Hepatocyte (in vitro differentiated cells): ENCODE results near the gene MRPL53. TPM values are rescaled to one million over a fixed set of nuclear protein-coding genes. Genes with fewer than 3 reads are reported as not detected.

Experiments used
- DNase-seq: peaks from one replicate; pipeline ENCODE4 v3.0.0-alpha.2; 2016; ENCODE audit warnings: low spot score
- H2AFZ ChIP-seq: fragments of 200-600 bp; sonication (generic); 2 replicates; pipeline ENCODE4 v1.6.0; 2016; ENCODE audit warnings: antibody characterized with exemption, mild to moderate bottlenecking
- H3K27ac ChIP-seq: fragments of 200-600 bp; sonication (generic); 2 replicates; pipeline ENCODE4 v1.5.1; 2016; ENCODE audit warnings: mild to moderate bottlenecking
- H3K27me3 ChIP-seq: fragments of 200-600 bp; sonication (generic); 2 replicates; pipeline ENCODE4 v1.6.1; 2016
- H3K36me3 ChIP-seq: fragments of 200-600 bp; sonication (generic); replicated peaks from 2 replicates; pipeline ENCODE4 v1.5.1; 2016; ENCODE audit warnings: low read depth; ENCODE audit not compliant: insufficient read depth
- H3K4me1 ChIP-seq: fragments of 200-600 bp; sonication (generic); 2 replicates; pipeline ENCODE4 v1.5.1; 2016; ENCODE audit warnings: mild to moderate bottlenecking, moderate library complexity; ENCODE audit not compliant: insufficient read depth
- H3K4me2 ChIP-seq: fragments of 200-600 bp; sonication (generic); 2 replicates; pipeline ENCODE4 v1.6.0; 2016
- H3K4me3 ChIP-seq: fragments of 200-600 bp; sonication (generic); 2 replicates; pipeline ENCODE4 v1.5.1; 2016; ENCODE audit warnings: mild to moderate bottlenecking
- H3K79me2 ChIP-seq: fragments of 200-600 bp; sonication (generic); 2 replicates; pipeline ENCODE4 v1.6.0; 2017; ENCODE audit warnings: mild to moderate bottlenecking
- H3K9me2 ChIP-seq: fragments of 200-600 bp; sonication (generic); replicated peaks from 2 replicates; pipeline ENCODE4 v1.6.0; 2017; ENCODE audit warnings: mild to moderate bottlenecking; ENCODE audit not compliant: insufficient read depth
- H3K9me3 ChIP-seq: fragments of 200-600 bp; sonication (generic); 2 replicates; pipeline ENCODE4 v1.5.1; 2016; ENCODE audit warnings: low read depth, mild to moderate bottlenecking
- H4K20me1 ChIP-seq: fragments of 200-600 bp; sonication (generic); 2 replicates; pipeline ENCODE4 v1.6.0; 2016; ENCODE audit warnings: mild to moderate bottlenecking; ENCODE audit not compliant: insufficient read depth, poor library complexity, severe bottlenecking
- EZH2 ChIP-seq: fragments of 200-600 bp; sonication (generic); IDR thresholded peaks from 2 replicates; pipeline ENCODE4 v1.6.1; 2016; ENCODE audit warnings: antibody characterized with exemption, mild to moderate bottlenecking, borderline replicate concordance
- EZH2phosphoT487 ChIP-seq: fragments of 200-600 bp; sonication (generic); IDR thresholded peaks from one replicate; pipeline ENCODE4 v1.6.1; 2018; ENCODE audit warnings: antibody characterized with exemption, mild to moderate bottlenecking, low read depth, moderate library complexity; ENCODE audit not compliant: unreplicated experiment, severe bottlenecking
- WGBS: methylation state at CpG from one replicate; pipeline ENCODE4 v1.1.6; 2016; ENCODE audit warnings: low lambda C conversion rate; ENCODE audit errors: missing lambda C conversion rate; 5-methylcytosine and 5-hydroxymethylcytosine counted together
- polyA plus RNA-seq: library from polyadenylated mRNA; unstranded; fragments of >200 nt; fragmentation: Nextera tagmentation; extraction: Ambion mirVana; gene quantifications from 2 replicates; pipeline ENCODE4 v1.2.1, GENCODE V29; 2016
- total RNA-seq: library from RNA; depleted of rRNA; stranded (reverse); fragments of >200 nt; gene quantifications from 2 replicates; pipeline ENCODE4 v1.2.3, GENCODE V29; 2014
- TF ChIP-seq, protein P1 (sequence below): fragments of 200-600 bp; sonication (generic); IDR thresholded peaks from 2 replicates; pipeline ENCODE4 v1.5.1; 2016; ENCODE audit warnings: antibody characterized with exemption, mild to moderate bottlenecking; ENCODE audit not compliant: poor library complexity

The MRPL53 gene
- total and polyA plus RNA-seq, 2 experiments from 2014 or later = 23.4 to 95.9 TPM

DNA sequence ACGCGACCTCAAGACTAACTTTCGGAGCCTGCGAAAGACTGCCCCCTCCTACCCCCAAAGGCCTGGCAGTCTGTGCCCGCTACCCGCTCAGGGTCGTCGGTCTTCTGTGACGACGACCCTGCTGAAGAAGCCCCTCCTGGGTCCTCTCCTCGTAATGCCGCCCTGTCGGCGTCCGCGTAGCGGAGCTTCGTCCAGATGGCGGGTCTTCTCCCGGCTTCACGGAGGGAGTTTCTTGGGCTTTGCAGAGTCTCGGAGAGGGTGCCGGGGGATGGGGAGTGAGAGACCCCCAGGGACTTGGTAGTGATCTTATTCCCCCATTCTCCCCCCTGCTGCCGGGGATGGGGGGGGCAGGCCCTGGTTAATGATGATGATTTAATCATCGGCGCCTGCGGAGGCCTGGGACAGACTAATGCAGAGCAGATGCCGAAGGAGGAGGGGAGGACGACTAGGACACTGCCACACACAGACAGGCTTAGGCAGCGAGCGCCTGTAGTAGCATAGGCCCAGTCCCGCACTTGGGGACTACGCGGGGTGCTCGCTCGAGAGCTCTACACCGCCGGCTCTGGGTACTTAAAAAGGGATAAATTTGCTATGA is 35.5 kb upstream of the MRPL53 start:
- H3K4me2 ChIP-seq = peak overlapping the region; percentile 93
- no peaks in the 10 kb centered on the region for H3K36me3 ChIP-seq
- no peaks in the 10 kb centered on the region for H4K20me1 ChIP-seq
- peak overlapping the region; percentile 98 for H2AFZ ChIP-seq
- WGBS = 3% methylated on average over 36 of the region's 38 CpGs
- no peaks in the 10 kb centered on the region for H3K9me3 ChIP-seq
- TF ChIP-seq, protein P1, sequence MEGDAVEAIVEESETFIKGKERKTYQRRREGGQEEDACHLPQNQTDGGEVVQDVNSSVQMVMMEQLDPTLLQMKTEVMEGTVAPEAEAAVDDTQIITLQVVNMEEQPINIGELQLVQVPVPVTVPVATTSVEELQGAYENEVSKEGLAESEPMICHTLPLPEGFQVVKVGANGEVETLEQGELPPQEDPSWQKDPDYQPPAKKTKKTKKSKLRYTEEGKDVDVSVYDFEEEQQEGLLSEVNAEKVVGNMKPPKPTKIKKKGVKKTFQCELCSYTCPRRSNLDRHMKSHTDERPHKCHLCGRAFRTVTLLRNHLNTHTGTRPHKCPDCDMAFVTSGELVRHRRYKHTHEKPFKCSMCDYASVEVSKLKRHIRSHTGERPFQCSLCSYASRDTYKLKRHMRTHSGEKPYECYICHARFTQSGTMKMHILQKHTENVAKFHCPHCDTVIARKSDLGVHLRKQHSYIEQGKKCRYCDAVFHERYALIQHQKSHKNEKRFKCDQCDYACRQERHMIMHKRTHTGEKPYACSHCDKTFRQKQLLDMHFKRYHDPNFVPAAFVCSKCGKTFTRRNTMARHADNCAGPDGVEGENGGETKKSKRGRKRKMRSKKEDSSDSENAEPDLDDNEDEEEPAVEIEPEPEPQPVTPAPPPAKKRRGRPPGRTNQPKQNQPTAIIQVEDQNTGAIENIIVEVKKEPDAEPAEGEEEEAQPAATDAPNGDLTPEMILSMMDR = no peak
- peak; percentile 69 for DNase-seq
- peaks cover 34% of the 10 kb centered on the region for H3K27me3 ChIP-seq
- peaks cover 29% of the 10 kb centered on the region for H3K4me1 ChIP-seq
- H3K4me3 ChIP-seq = peak overlapping the region; percentile 47
- H3K27ac ChIP-seq = peak overlapping the region; percentile 97
- no peaks in the 10 kb centered on the region for H3K9me2 ChIP-seq
- H3K79me2 ChIP-seq = peaks cover 37% of the 10 kb centered on the region

DNA sequence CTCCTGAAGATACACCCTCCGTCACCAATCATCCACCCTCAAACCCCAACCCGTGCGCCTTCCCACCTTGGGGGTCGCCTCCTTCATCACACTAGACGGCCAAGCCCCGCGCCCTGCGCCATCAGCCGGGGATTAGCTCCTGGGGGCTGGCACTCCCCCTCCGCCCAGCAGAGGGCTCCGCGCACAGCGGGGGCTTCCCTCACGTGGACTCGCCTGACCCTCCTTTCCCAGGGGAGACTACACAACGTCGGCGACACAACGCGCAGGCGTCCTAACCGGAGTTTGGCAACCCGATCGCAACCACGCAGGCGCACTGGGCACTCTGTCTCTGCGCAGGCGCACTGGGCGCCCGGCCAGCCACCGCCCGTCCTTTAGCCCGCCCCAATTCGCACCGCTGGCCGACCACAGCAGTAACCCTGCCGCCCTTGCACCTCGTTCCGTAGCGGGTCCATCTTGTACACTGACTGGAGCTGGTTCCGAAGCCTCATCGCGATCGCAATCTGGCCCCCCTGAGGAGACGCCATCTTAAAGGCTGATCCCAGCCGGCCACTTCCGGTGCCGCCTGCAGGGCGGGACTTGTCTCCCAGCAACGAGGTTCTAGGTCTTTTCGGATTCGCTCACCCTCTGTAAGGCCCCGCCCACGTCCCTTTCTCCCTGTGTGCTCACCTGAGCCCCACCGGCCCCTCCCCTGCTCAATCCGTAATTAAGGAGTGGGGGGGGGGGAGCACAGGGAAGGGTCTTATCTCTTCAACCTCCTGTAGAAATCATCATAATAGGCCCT is 34.9 kb upstream of the MRPL53 start, which contains the start of gene PCGF1:
Gene PCGF1 (minus strand): TSS at position 551 of the 781 bp plus-strand sequence. CDS start 27 bp downstream, at position 524.
- DNase-seq = peak; percentile 99
- H3K79me2 ChIP-seq = peaks cover 37% of the 10 kb centered on the region
- no peaks in the 10 kb centered on the region for H3K36me3 ChIP-seq
- H3K27ac ChIP-seq = peak within 1 kb of the TSS; percentile 97
- peak within 1 kb of the TSS; percentile 93 for H3K4me2 ChIP-seq
- no peaks in the 10 kb centered on the region for H3K9me3 ChIP-seq
- WGBS = 3% methylated on average over 54 of the region's 56 CpGs
- TF ChIP-seq, protein P1 = peak; percentile 49
- TF ChIP-seq EZH2 (no peak), EZH2phosphoT487 (no peak)
- H3K4me1 ChIP-seq = peaks cover 29% of the 10 kb centered on the region
- H3K27me3 ChIP-seq = peaks cover 27% of the 10 kb centered on the region
- H3K9me2 ChIP-seq = no peaks in the 10 kb centered on the region
- H2AFZ ChIP-seq = peak within 1 kb of the TSS; percentile 98
- H3K4me3 ChIP-seq = peak within 1 kb of the TSS; percentile 47
- no peaks in the 10 kb centered on the region for H4K20me1 ChIP-seq

DNA sequence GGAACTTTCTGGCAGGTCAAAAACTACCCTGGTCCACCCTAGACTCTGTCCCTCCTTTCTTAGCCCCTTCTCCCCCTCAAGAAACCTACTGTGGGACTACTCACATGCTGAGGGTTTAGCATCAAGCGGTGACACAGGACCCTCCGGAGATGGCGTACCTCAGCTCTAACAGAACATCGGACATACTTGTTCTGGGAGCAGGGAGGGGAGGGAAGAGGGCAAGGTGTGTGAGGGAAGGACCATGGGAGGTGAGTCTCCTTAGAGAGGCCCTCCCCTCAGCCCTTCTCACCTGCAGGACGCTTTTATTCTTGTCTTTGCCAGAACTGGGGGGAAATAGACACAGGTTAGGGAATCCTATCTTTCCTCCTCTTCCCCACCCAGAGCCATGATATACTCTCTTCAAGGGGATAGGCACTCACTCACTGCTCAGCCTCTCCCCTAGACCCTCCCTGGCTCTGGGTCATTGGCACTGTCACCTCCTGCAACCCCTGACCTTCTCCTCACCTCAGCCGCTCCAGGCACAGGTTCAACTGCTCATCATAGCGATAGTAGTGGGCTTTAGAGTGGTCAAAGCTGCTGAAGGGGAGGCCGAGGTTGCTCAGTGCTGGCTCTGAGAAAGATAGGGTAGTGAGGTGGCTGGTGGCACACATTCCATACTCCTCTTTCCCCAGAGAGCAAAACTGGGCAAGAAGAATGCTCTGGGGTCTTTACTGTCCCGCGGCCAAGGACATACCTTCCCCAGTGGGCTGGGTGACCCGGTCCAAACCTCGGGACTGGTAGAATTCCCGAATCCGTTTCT is 33.2 kb upstream of the MRPL53 start:
- peaks cover 40% of the 10 kb centered on the region for H3K4me1 ChIP-seq
- no peak overlapping the region for H3K4me3 ChIP-seq

More for the DNA sequence above, 33.2 kb upstream of the MRPL53 start:
- Histone ChIP-seq H4K20me1 (no peaks in the 10 kb centered on the region), H3K36me3 (no peaks in the 10 kb centered on the region), H3K9me3 (no peaks in the 10 kb centered on the region), H3K79me2 (peaks cover 40% of the 10 kb centered on the region), H3K27ac (peak overlapping the region; percentile 97), H3K4me2 (peak overlapping the region; percentile 92), H3K9me2 (no peaks in the 10 kb centered on the region), H3K27me3 (peaks cover 21% of the 10 kb centered on the region), H2AFZ (no peak overlapping the region)
- no peak for TF ChIP-seq EZH2
- TF ChIP-seq EZH2phosphoT487 = no peak
- TF ChIP-seq, protein P1 = no peak
- WGBS = 93% methylated on average over 14 of the region's 14 CpGs
- DNase-seq = no peak
